Measurements from ENCODE around the gene RAPGEF1.
"Not testable (repeated sequence)": the region's sequence is repeated elsewhere in the genome, so short reads cannot be mapped to it uniquely, and the experiment has no call there.

DNA sequence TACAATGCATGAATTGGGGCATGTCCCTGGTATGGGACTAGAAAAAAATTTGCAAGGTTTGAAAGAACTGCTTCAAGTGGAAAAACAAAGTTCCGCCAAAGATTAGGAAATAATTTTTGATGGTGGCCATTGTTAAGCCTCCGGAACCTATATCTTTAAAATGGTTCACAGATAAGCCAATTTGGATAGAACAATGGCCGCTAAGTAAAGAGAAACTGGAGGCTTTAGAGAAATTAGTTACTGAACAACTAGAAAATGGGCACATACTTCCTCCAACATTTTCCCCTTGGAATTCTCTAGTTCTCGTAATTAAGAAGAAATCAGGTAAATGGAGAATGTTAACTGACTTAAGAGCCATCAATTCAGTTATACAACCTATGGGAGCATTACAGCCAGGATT, 56.8 kb downstream of the RAPGEF1 start:
- TF ChIP-seq, protein P1, sequence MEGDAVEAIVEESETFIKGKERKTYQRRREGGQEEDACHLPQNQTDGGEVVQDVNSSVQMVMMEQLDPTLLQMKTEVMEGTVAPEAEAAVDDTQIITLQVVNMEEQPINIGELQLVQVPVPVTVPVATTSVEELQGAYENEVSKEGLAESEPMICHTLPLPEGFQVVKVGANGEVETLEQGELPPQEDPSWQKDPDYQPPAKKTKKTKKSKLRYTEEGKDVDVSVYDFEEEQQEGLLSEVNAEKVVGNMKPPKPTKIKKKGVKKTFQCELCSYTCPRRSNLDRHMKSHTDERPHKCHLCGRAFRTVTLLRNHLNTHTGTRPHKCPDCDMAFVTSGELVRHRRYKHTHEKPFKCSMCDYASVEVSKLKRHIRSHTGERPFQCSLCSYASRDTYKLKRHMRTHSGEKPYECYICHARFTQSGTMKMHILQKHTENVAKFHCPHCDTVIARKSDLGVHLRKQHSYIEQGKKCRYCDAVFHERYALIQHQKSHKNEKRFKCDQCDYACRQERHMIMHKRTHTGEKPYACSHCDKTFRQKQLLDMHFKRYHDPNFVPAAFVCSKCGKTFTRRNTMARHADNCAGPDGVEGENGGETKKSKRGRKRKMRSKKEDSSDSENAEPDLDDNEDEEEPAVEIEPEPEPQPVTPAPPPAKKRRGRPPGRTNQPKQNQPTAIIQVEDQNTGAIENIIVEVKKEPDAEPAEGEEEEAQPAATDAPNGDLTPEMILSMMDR (IDR thresholded peaks at IDR 0.05; ENCODE audit: poor library complexity): not testable (repeated sequence)
- not testable (repeated sequence) for TF ChIP-seq EZH2 (IDR thresholded peaks at IDR 0.05; ENCODE audit: borderline replicate concordance)

All from hepatocyte (in vitro differentiated cells).